NK-92 (cell line): Measurements from ENCODE around the gene MYO5A.

Experiments used
- DNase-seq: peaks from one replicate; lab custom pipeline; 2025; ENCODE audit not compliant: unreplicated experiment; lab: John Stamatoyannopoulos, UW

The MYO5A gene

DNA sequence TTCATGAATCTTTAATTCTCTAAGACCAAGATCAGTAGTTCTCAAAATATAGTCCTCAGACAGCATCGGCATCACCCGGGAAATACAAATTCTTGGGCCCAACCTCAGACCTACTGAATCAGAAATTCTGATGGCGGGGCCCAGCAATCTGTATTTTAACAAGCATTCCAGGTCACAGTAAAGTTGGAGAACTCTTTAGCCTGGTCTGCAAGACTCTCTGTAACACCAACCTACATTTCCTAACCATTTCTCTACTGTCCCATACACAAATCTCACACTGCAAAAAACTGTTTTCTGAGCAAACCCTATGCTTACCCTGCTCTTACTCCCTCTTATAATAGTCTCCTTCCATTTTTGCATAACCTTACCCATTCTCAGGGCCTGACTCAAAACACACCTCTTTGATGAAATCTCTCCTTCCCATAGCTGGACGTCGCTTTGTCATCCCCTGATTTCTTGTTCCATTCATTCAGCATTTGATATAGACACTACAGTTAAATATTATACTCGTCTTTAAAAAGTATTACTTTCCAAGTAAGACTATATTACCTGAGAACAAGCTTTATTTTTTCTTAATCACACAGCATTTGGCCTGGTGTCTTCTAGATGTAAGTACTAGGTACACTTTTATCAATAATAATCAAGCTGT lies 149.8 kb downstream of the MYO5A start:
- DNase-seq, result no peak

DNA sequence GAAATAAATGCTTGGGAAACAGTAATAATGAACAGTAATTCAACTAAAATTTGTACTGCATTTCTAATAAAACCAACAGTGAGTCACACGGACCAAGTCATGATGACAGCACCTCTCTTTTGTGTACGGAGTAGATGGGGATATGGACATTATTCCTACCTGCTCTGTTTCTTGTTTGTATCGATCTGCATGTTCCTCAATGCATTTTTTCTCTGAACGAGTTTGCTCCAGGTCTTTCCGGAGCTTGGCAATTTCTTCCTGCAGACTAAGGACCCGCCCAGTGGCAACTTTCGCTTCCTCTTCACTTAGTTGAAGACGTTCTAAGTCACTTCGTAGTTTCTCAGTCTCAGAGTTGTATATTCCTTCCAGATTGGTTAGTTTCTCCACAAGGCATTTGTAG lies 158.7 kb downstream of the MYO5A start:
- no peak for DNase-seq

DNA sequence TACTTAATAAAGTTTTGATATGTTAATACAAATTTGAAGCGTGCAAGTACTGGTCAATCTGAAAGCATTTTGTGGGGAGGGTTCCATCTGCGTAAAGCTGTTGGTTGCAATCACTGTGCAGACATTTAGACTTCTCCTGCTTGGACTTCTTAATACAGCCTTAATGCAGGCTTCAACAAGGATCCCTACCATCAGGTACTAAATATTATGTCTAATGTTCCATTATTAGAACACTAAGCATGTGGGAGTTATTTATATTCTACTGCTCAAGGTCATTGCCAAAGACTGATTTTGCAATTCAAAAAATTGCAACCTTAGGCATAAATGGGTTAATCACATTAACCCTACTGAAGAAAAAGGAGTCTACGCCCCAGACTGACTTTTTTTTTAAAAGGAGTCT lies 159.2 kb downstream of the MYO5A start:
- DNase-seq, result no peak

DNA sequence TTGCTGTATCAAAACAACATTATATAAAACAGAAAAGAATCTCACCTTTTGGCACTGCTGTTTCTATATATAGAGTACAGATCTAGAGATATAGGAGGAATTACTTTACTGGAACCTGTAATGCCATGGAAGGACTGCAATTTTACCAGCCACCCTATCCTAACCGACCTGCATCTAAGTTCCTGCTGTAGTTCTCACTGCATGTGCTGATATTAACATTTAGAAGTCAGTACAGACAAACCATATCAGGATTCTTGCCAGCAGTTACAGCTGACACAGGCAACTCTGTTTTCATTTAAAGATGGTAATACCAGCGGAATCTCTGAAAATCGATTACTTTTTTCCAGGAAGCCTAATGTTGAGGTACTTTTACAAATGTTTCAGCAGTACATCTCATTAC lies 159.7 kb downstream of the MYO5A start:
- DNase-seq, result no peak

GRCh38 chr15:52368402-52368801 lies 160.3 kb downstream of the MYO5A start:
- DNase-seq, result no peak

DNA sequence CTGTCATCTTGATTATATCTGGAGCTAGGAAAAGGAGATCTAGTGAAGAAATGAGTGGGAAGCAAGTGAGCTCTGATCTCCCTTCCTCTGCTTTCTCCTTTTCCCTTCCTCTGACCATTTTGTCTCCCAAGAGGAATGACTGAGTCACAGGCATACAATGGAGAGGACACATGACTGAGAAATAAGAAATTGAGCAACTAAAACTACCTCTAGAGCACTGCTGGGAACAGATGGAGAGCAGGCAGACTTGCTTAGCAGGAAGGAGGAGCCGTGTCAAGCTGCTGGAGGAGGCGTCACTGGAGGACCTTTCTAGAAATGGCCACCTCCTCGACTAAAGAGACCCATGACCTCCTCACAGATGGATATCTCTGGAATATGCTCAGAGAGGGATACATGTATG lies 166.2 kb downstream of the MYO5A start:
- no peak for DNase-seq

DNA sequence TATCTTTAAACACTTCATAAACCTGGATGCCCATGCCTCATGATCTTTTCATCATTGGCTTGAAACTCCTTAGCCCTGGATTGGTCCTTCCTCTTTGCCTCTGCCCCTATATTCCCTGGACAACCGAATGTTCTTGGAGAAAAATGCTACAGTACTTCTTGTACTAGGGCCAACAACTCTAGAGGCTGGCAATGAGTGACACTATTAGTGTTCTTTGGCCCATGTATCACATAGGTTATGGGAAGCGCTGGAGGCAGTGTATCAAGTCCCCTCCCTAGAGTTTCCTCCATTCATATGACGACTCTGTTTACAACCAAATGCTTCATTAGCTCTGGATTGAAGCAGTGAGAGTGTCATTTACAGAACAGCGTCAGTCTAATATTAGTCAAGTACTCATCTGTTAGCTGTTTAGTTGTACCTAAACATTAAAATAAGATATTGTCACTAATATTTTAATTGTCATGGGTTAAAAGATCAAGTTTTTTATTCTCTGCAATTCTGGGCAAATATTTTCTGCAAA lies 166.6 kb downstream of the MYO5A start:
- no peak for DNase-seq

- DNase-seq, result no peak
Measured at GRCh38 chr15:52361494-52361893, 167.2 kb downstream of the MYO5A start.

GRCh38 chr15:52360229-52361203 lies 168.2 kb downstream of the MYO5A start:
- DNase-seq, result no peak

- DNase-seq, result no peak
Measured at GRCh38 chr15:52359722-52360121, 169.0 kb downstream of the MYO5A start.

DNA sequence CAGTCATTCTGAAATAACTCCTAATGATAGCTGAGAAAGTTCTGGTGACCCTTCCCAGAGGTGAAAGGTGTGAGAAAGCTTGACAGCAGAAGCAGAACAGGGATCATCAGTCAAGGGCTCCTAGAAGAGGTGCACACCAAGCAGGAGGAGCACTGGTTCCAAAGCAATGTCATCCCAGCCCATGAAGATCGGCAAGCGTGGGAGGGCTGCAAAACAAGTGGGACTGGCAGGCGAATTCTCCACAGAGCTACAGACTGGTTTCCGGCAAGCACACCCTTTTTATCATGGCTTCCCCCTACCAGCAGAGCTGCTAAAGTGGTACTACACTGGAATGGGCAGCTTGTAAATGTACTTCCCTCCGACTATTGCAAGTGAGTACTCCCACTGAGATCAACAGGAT lies 170.7 kb downstream of the MYO5A start:
- no peak for DNase-seq

- no peak for DNase-seq
Measured at GRCh38 chr15:52352086-52352485, 176.6 kb downstream of the MYO5A start.

GRCh38 chr15:52351206-52351908 lies 177.3 kb downstream of the MYO5A start:
- no peak for DNase-seq

GRCh38 chr15:52350423-52350822 lies 178.3 kb downstream of the MYO5A start:
- DNase-seq, result no peak

GRCh38 chr15:52349052-52349700 lies 179.5 kb downstream of the MYO5A start:
- no peak for DNase-seq

GRCh38 chr15:52348056-52348745 lies 180.5 kb downstream of the MYO5A start:
- no peak for DNase-seq

- no peak for DNase-seq
Measured at GRCh38 chr15:52344592-52344991, 184.1 kb downstream of the MYO5A start.

DNA sequence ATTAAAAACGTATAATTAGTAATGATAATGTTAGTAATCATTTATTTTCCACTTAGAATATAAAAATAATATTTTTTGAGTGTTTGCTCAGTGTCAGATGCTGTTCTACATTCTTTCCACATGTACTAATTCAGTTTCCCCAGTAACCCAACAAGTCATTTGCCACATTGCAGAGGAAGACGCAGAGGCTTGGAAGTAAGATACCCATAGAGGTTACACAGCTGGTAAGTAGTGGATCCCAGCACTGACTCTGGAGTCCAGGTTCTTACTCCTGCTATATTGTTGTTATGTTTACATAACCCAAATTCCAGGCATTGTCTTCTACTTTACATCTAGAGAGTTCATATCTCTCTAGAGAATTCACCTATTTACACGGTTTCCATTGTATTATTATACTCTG lies 184.8 kb downstream of the MYO5A start:
- DNase-seq, result no peak

- DNase-seq, result no peak
Measured at GRCh38 chr15:52340093-52340492, 188.6 kb downstream of the MYO5A start.

- no peak for DNase-seq
Measured at GRCh38 chr15:52338891-52339290, 189.8 kb downstream of the MYO5A start.
